Fibroblast of upper back skin (primary cell): ENCODE results near the gene KCNK4.
"Not testable (repeated sequence)": the region's sequence is repeated elsewhere in the genome, so short reads cannot be mapped to it uniquely, and the experiment has no call there.

Experiments
- DNase-seq: peaks from one replicate; pipeline ENCODE4 v3.0.0-alpha.2; 2013

KCNK4 gene

GRCh38 chr11:64292460-64293254 is 1.6 kb downstream of the KCNK4 start:
- DNase-seq = no peak

- DNase-seq = no peak
Observed at GRCh38 chr11:64294774-64295173, 3.7 kb downstream of the KCNK4 start.

- no peak for DNase-seq
Observed at GRCh38 chr11:64295760-64296159, 4.7 kb downstream of the KCNK4 start.

- no peak for DNase-seq
Observed at GRCh38 chr11:64296236-64296635, 5.1 kb downstream of the KCNK4 start.

GRCh38 chr11:64296830-64297698 is 6.0 kb downstream of the KCNK4 start:
- DNase-seq = no peak

GRCh38 chr11:64297699-64298358 is 6.7 kb downstream of the KCNK4 start:
- DNase-seq = no peak

GRCh38 chr11:64298966-64299846 is 8.1 kb downstream of the KCNK4 start:
- no peak for DNase-seq

- no peak for DNase-seq
Observed at GRCh38 chr11:64299847-64300648, 8.9 kb downstream of the KCNK4 start, which contains the start of gene CATSPERZ. Gene CATSPERZ (plus strand): TSS chr11:64300358. CDS start chr11:64300411, 53 bp downstream.

- no peak for DNase-seq
Observed at GRCh38 chr11:64303109-64304031, 12.3 kb downstream of the KCNK4 start.

- DNase-seq = no peak
Observed at GRCh38 chr11:64304032-64304315, 12.9 kb downstream of the KCNK4 start.

- peak; percentile 86 for DNase-seq
Observed at GRCh38 chr11:64304316-64305072, 13.4 kb downstream of the KCNK4 start.

- DNase-seq = peak; percentile 96
Observed at GRCh38 chr11:64305075-64305690, 14.1 kb downstream of the KCNK4 start, which contains the start of gene ESRRA. Gene ESRRA (plus strand): TSS chr11:64305524. CDS start chr11:64307180, 1,656 bp downstream.

GRCh38 chr11:64305691-64306562 is 14.8 kb downstream of the KCNK4 start:
- peak; percentile 37 for DNase-seq

- no peak for DNase-seq
Observed at GRCh38 chr11:64306563-64306875, 15.4 kb downstream of the KCNK4 start.

GRCh38 chr11:64306876-64307622 is 15.9 kb downstream of the KCNK4 start:
- DNase-seq = no peak

- DNase-seq = not testable (repeated sequence)
Observed at GRCh38 chr11:64307795-64308194, 16.7 kb downstream of the KCNK4 start.

GRCh38 chr11:64312947-64313346 is 21.8 kb downstream of the KCNK4 start:
- no peak for DNase-seq
